Myocyte (in vitro differentiated cells): ENCODE data around the gene LSM4. TPM values are rescaled to one million over a fixed set of nuclear protein-coding genes. Genes with fewer than 3 reads are reported as not detected.
"Not testable (repeated sequence)": the region's sequence is repeated elsewhere in the genome, so short reads cannot be mapped to it uniquely, and the experiment has no call there.

ENCODE experiments used
- DNase-seq: peaks from one replicate; pipeline ENCODE4 v3.0.0-alpha.2; 2012; ENCODE audit warnings: low read depth
- total RNA-seq: library from RNA; depleted of rRNA; stranded (reverse); fragments of >200 nt; gene quantifications from 2 replicates; pipeline ENCODE4 v1.2.3, GENCODE V29; 2014

LSM4 gene
- total RNA-seq, 1 donor from 2014 or later = 353 TPM

GRCh38 chr19:18340990-18341868, 18.4 kb upstream of the LSM4 start:
- DNase-seq = peak; percentile 78

- DNase-seq = peak; percentile 73
Observed at GRCh38 chr19:18340190-18340989, 17.5 kb upstream of the LSM4 start, which contains the start of gene PGPEP1. Gene PGPEP1 (plus strand): TSS chr19:18340598. CDS start chr19:18340682, 84 bp downstream.

GRCh38 chr19:18339723-18340122, 16.8 kb upstream of the LSM4 start:
- peak; percentile 42 for DNase-seq

DNA sequence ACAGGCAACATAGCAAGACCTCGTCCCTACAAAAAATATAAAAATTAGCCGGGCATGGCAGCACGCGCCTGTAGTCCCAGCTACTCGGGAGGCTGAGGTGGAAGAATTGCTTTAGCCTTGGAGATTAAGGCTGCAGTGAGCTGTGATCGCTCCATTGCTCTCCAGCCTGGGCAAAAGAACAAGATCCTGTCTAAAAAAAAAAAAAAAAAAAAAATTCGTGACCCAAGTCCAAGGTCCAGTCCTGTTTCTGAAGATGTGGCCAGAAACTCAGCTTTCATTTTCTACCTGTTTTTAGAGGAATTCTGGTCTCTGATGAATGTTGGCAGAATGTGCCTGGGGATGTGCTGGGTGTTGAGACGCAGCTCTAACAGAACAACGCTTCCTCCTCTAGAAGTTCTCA, 15.7 kb upstream of the LSM4 start:
- no peak for DNase-seq

DNA sequence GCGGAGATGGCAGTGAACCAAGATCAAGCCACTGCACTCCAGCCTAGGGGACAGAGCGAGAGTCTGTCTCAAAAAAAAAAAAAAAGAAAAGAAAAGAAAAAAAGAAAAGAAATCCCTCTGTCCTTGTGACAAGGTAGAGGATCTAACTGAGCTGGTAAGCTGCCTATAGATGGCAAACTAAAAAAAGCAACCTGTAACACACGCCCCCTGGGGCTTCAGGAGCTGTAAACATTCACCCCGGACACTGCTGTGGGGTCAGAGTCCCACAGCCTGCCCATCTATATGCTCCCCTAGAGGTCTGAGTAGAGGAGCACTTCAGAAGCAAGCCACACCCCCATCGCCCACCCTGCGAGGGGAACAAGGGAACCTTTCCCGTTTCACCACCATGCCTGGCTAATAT, 13.2 kb upstream of the LSM4 start:
- DNase-seq = no peak

GRCh38 chr19:18333680-18334079, 10.8 kb upstream of the LSM4 start:
- no peak for DNase-seq

GRCh38 chr19:18332917-18333530, 10.1 kb upstream of the LSM4 start:
- DNase-seq = no peak

GRCh38 chr19:18330868-18331267, 8.0 kb upstream of the LSM4 start:
- DNase-seq = no peak

GRCh38 chr19:18329035-18329376, 6.1 kb upstream of the LSM4 start:
- no peak for DNase-seq

GRCh38 chr19:18328340-18329034, 5.6 kb upstream of the LSM4 start:
- peak; percentile 99 for DNase-seq

GRCh38 chr19:18326772-18327171, 3.9 kb upstream of the LSM4 start:
- no peak for DNase-seq

DNA sequence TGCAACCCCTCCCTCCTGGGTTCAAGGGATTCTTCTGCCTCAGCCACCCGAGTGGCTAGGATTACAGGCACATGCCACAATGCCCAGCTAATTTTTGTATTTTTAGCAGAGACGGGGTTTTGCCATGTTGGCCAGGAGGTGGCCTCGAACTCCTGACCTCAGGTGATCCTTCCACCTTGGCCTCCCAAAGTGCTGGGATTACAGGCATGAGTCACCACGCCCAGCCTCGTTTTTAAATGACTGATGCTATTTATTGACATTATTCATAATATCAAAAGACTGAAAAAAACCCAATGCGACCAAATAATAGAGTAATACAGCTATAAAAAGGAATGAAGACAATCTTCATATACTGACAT, 1.5 kb upstream of the LSM4 start:
- DNase-seq = not testable (repeated sequence)

- DNase-seq = peak; percentile 67
Observed at GRCh38 chr19:18322318-18322758, 538 bp downstream of the LSM4 start.

- DNase-seq = no peak
Observed at GRCh38 chr19:18321734-18322102, 1.2 kb downstream of the LSM4 start.

- DNase-seq = no peak
Observed at GRCh38 chr19:18320865-18321733, 1.8 kb downstream of the LSM4 start.

DNA sequence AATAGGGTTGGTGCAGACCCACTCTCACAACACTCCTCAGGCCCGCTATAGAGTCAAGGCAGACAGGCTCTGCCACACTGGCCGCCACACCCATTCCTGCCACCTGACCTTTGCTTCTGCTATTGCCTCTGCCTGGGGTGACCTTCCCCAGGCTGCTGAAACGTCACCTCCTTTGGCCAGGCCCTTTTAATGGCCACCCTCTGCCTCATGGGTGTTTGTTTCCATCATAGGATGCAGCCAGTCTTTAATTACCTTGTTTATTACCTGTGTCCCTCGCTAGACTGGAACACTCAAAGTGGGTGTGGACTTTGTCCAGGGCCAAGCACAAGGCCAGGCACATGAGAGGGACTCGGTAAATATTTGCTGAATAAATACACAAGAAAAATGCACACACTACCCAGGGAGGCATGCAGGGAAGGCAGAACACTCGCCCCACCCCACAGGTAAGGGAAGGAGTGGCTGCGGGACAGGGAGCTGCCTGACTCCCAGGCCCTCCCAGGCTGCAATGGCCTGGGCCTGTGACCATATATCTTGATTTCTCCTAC, 3.2 kb downstream of the LSM4 start:
- no peak for DNase-seq

DNA sequence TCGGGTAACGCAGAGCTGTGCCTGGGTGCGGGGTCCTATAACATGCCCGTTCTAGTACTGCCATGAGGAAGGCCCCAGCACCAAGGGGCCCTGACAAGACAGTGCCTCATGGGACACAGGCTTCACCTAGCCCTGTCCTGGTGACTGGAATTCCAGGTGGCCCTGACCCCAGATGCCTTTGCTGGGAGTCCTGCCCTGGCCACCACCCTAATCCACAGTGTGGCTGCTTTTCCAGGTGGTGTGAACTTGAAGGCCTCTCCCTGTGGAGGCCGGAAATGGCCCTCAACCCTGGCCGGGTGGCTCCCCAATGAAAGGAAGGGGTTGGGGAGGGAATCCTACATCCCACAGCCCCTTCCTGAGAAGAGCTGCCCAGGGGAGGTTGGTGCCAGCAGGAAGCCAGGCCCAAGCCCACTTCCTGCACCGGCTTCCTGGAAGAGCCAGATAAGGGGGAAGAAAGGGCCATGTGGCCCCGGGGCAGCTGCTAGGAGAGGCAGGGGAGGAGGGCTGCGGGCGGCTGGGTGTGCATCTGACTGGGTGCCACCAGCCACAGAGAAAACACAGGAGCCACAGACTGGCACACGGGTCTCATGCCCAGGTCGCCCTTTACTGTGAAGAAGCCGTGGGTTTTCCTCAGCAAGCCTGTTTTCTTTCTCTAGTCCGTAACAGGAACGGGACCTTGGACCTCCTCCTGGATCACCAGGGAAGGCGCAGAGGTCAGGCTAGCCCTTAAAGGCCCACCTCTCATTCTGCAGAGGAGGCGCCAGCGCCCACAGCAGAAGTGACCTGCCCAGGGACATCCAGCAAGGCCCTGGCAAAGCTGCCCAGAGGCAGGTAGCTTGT, 4.7 kb downstream of the LSM4 start:
- DNase-seq = peak; percentile 31

DNA sequence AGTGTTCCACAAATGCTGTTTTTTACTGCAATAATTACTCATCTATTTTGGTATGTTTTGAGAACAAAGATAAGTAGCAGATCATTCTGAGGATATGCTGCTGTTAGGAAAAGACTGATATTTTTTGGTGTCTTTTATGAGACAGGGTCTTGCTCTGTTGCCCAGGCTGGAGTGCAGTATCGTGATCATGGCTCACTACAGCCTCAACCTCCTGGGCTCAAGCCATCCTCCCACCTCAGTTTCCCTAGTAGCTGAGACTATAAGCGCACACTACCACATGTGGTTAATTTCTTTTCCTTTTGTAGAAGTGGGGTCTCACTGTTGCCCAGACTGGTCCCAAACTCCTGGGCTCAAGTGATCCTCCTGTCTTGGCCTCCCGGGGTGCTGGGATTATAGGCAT, 9.5 kb downstream of the LSM4 start:
- DNase-seq = no peak

DNA sequence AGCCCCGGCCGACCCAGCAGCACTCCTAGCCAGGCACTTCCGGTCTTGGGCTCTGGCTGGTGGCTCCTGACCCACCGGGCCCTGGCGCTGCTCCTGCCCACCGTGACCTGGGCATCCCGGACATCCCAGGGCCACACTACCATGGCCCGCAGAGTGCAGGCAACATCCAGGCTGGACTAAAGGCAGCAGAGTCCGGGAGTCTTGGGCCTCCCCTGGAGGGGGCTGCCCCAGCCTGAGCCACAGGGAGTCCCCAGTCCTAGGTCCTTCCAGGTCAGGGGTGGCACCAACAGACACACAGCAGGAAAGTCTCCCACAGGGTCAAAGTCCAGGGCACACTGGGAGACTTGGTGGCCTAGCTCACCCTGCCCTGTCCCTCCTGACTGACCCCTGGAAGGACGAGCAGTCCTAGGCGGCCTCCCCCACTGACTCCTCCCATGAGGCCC, 10.8 kb downstream of the LSM4 start:
- no peak for DNase-seq
